ENCODE data around the gene PEX3.

Gene PEX3

DNA sequence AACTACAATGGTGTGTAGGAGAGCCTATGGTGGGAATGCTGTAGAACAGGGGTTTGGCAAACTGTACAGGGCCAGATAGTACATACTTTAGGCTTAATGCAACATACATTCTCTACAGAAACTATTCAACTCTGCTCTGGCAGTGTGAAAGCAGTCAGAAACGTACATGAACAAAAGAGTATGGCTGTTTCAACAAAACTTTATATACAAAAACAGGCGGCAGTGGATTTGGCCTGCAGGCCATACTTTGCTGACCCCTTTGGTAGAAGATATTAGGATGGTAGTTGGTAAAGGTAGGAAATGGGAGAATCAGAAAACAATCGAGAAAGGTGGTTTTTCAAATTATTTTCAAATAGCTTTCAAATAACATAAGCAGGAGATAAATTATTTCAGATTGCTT lies 36.1 kb downstream of the PEX3 start:
- Histone ChIP-seq H3K27me3 (ENCODE audit: insufficient read depth, low read length) (no peaks in the 10 kb centered on the region), H3K9me3 (ENCODE audit: insufficient read depth, low read depth, low read length) (no peaks in the 10 kb centered on the region), H3K27ac (ENCODE audit: low read depth, low read length) (no peak overlapping the region), H3K9ac (ENCODE audit: low read depth, low read length) (no peak overlapping the region), H3K4me1 (ENCODE audit: insufficient read depth, low read length) (no peaks in the 10 kb centered on the region), H3K36me3 (ENCODE audit: insufficient read depth, low read length) (no peaks in the 10 kb centered on the region), H3K4me3 (ENCODE audit: low read length) (no peak overlapping the region)
- 98% methylated on average over 2 of the region's 3 CpGs for WGBS

DNA sequence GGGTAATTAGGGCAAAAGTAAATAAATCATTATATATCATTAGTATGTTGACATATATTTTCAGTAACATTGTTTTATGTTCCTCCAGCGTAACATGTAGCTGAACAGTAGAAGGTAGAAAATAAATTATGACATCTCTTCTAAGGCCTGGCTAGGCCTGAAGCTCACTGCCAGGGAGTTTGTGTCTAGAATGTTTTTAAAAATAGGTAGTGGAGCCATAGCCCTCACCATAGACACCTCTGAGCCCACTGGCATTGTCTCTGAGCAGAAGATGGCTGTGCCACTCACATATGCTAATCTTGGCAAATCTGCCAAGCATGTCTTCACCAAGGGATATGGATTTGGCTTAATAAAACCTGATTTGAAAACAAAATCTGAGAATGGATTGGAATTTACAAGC lies 39.6 kb downstream of the PEX3 start:
- no peaks in the 10 kb centered on the region for H3K27me3 ChIP-seq (ENCODE audit: insufficient read depth, low read length)
- WGBS = 100% methylated on average over 1 of the region's 1 CpG

DNA sequence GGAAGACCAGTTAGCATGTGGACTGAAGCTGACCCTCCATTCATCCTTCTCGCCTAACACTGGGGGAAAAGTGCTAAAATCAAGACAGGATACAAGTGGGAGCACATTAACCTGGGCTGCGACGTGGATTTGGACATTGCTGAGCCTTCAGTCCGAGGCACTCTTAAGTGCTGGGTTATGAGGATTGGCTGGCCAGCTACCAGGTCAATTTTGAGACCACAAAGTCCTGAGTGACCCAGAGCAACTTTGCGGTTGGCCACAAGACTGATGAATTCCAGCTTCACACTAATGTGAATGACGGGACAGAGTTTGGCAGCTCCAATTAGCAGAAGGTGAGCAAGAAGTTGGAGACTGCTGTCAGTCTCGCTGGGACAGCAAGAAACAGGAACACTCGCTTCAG lies 40.2 kb downstream of the PEX3 start:
- Histone ChIP-seq H3K4me3 (ENCODE audit: low read length) (no peak overlapping the region), H3K36me3 (ENCODE audit: insufficient read depth, low read length) (peaks cover 18% of the 10 kb centered on the region), H3K9me3 (ENCODE audit: insufficient read depth, low read depth, low read length) (no peaks in the 10 kb centered on the region), H3K27ac (ENCODE audit: low read depth, low read length) (no peak overlapping the region), H3K9ac (ENCODE audit: low read depth, low read length) (no peak overlapping the region), H3K27me3 (ENCODE audit: insufficient read depth, low read length) (no peaks in the 10 kb centered on the region), H3K4me1 (ENCODE audit: insufficient read depth, low read length) (no peaks in the 10 kb centered on the region)
- 96% methylated on average over 8 of the region's 8 CpGs for whole genome bisulfite sequencing

More for the DNA sequence above, 39.6 kb downstream of the PEX3 start:
- H3K27ac ChIP-seq (ENCODE audit: low read depth, low read length) = no peak overlapping the region
- no peaks in the 10 kb centered on the region for H3K4me1 ChIP-seq (ENCODE audit: insufficient read depth, low read length)
- H3K36me3 ChIP-seq (ENCODE audit: insufficient read depth, low read length) = peaks cover 13% of the 10 kb centered on the region
- H3K4me3 ChIP-seq (ENCODE audit: low read length) = no peak overlapping the region
- no peaks in the 10 kb centered on the region for H3K9me3 ChIP-seq (ENCODE audit: insufficient read depth, low read depth, low read length)
- H3K9ac ChIP-seq (ENCODE audit: low read depth, low read length) = no peak overlapping the region

DNA sequence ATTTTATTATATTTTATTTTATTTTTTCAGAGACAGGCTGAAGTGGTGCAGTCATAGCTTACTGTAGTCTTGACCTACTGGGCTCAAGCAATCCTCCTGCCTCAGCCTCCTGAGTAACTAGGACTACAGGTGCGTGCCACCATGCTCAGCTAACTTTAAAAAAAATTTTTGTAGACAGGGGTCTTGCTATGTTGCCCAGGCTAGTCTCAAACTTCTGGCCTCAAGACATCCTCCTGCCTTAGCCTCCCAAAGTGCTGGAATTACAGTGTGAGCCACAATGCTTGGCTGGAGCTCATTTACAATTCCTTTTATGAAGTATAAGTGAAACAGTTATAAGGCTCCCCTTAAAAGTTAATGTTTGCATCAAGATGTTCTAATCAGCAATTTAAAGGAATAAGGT lies 46.4 kb downstream of the PEX3 start:
- 100% methylated on average over 1 of the region's 1 CpG for WGBS
- peaks cover 74% of the 10 kb centered on the region for H3K36me3 ChIP-seq (ENCODE audit: insufficient read depth, low read length)
- H3K27ac ChIP-seq (ENCODE audit: low read depth, low read length) = no peak overlapping the region

DNA sequence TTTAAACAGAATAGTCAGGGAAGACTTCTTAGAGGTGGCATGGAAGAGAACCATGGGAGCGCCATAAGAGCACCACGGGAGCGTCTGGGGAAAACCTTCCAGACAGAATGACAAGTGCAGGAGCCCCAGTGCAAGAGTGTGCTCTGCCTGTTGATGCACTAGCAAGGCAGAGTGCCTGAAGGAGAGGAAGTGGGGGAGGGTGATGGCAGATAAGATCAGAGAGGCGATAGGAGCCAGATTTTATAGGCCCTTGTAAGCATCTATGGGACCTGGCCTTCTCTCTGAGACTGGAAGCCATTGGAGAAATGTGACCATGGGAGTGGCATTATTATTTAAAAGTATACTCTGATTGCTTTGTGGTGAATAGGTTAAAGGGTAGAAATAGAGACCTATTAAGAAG lies 47.8 kb downstream of the PEX3 start:
- Histone ChIP-seq H3K9me3 (ENCODE audit: insufficient read depth, low read depth, low read length) (no peaks in the 10 kb centered on the region), H3K36me3 (ENCODE audit: insufficient read depth, low read length) (peaks cover 89% of the 10 kb centered on the region), H3K27ac (ENCODE audit: low read depth, low read length) (no peak overlapping the region), H3K4me3 (ENCODE audit: low read length) (no peak overlapping the region), H3K9ac (ENCODE audit: low read depth, low read length) (no peak overlapping the region), H3K27me3 (ENCODE audit: insufficient read depth, low read length) (no peaks in the 10 kb centered on the region), H3K4me1 (ENCODE audit: insufficient read depth, low read length) (no peaks in the 10 kb centered on the region)
- 90% methylated on average over 4 of the region's 4 CpGs for WGBS

More for the DNA sequence above, 46.4 kb downstream of the PEX3 start:
- Histone ChIP-seq H3K4me3 (ENCODE audit: low read length) (no peak overlapping the region), H3K4me1 (ENCODE audit: insufficient read depth, low read length) (no peaks in the 10 kb centered on the region), H3K9ac (ENCODE audit: low read depth, low read length) (no peak overlapping the region), H3K9me3 (ENCODE audit: insufficient read depth, low read depth, low read length) (no peaks in the 10 kb centered on the region), H3K27me3 (ENCODE audit: insufficient read depth, low read length) (no peaks in the 10 kb centered on the region)

DNA sequence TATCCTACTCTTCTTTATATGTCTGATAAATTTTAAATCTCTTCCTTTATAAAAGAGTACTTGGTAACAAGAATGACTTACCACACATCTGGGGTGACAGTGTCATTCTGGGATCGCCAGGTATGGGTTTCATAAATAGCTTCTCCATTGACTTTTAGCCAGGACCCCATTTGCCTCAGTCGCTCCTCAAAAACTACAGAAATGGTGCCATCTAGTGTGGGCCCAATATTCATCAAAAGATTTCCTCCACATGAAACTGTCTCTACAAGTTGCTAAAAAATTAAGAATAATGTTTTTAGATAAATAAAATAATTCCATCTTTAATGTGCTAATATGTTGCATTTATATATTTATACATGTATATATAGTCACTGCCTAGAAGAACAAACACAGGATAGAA lies 51.2 kb downstream of the PEX3 start:
- H3K36me3 ChIP-seq (ENCODE audit: insufficient read depth, low read length) = peaks cover 92% of the 10 kb centered on the region
- no peak overlapping the region for H3K4me3 ChIP-seq (ENCODE audit: low read length)
- no peak overlapping the region for H3K9ac ChIP-seq (ENCODE audit: low read depth, low read length)
- no peaks in the 10 kb centered on the region for H3K4me1 ChIP-seq (ENCODE audit: insufficient read depth, low read length)
- 93% methylated on average over 2 of the region's 2 CpGs for WGBS
- no peaks in the 10 kb centered on the region for H3K27me3 ChIP-seq (ENCODE audit: insufficient read depth, low read length)
- no peaks in the 10 kb centered on the region for H3K9me3 ChIP-seq (ENCODE audit: insufficient read depth, low read depth, low read length)
- no peak overlapping the region for H3K27ac ChIP-seq (ENCODE audit: low read depth, low read length)

DNA sequence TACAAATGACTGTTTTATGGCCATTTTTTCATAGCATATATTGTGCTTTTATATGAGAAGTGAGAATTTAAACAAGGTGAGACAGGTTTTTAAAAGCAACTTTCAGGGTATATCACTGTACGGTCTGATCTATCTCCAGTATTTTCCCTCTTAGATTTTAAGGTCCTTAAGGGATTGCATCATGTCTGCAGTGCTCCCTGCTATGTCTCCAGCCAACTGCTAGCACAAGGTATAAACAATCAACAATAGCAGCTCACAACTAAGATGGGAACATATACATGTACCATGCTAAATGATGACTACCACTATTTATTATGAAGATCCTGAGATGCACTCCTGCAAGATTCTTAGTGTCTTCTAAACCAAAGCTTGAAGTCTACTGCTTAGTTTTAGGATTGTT lies 53.8 kb downstream of the PEX3 start:
- Histone ChIP-seq H3K9me3 (ENCODE audit: insufficient read depth, low read depth, low read length) (no peaks in the 10 kb centered on the region), H3K4me1 (ENCODE audit: insufficient read depth, low read length) (no peaks in the 10 kb centered on the region), H3K36me3 (ENCODE audit: insufficient read depth, low read length) (peaks cover 78% of the 10 kb centered on the region), H3K27me3 (ENCODE audit: insufficient read depth, low read length) (no peaks in the 10 kb centered on the region), H3K27ac (ENCODE audit: low read depth, low read length) (no peak overlapping the region), H3K9ac (ENCODE audit: low read depth, low read length) (no peak overlapping the region), H3K4me3 (ENCODE audit: low read length) (no peak overlapping the region)
- WGBS = 93% methylated on average over 1 of the region's 1 CpG

DNA sequence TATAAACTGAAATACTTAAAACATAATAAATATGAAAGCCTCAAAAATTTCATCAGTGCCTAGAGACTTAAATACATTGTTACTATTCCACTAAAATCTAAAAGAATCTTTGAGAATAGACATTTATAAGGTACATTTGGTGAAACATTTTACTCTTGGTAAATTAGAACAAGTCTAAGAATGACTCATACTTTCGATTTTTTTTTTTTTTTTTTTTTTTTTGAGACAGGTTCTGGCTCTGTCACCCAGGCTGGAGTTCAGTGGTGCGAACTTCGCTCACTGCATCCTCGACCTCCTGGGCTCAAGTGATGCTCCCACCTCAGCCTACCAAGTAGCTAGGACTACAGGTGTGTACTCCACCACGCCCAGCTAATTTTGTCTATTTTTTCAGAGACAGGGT lies 54.5 kb downstream of the PEX3 start:
- Histone ChIP-seq H3K36me3 (ENCODE audit: insufficient read depth, low read length) (peaks cover 71% of the 10 kb centered on the region), H3K9ac (ENCODE audit: low read depth, low read length) (no peak overlapping the region), H3K4me1 (ENCODE audit: insufficient read depth, low read length) (no peaks in the 10 kb centered on the region), H3K4me3 (ENCODE audit: low read length) (no peak overlapping the region), H3K9me3 (ENCODE audit: insufficient read depth, low read depth, low read length) (no peaks in the 10 kb centered on the region), H3K27ac (ENCODE audit: low read depth, low read length) (no peak overlapping the region), H3K27me3 (ENCODE audit: insufficient read depth, low read length) (no peaks in the 10 kb centered on the region)
- WGBS = 97% methylated on average over 5 of the region's 5 CpGs

DNA sequence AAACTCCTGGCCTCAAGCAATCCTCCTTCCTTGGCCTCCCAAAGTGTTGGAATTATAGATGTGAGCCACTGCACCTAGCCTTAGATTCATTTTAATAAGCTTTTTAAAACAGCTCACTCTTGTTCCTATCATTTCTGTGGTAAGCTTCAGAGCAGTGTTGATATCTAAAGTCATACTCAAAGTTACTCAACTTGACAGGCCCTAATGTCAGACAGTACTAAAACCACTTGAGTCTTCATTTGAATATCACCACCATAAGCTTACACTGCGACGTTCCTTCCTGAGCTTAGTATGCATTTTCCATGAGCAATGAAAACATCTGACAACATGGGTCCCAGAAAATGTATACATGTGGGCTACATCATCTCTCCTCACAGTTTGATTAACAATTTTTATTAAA lies 54.9 kb downstream of the PEX3 start:
- H3K27ac ChIP-seq (ENCODE audit: low read depth, low read length) = no peak overlapping the region
- H3K36me3 ChIP-seq (ENCODE audit: insufficient read depth, low read length) = peaks cover 67% of the 10 kb centered on the region
- no peak overlapping the region for H3K4me3 ChIP-seq (ENCODE audit: low read length)
- H3K9me3 ChIP-seq (ENCODE audit: insufficient read depth, low read depth, low read length) = no peaks in the 10 kb centered on the region
- no peaks in the 10 kb centered on the region for H3K4me1 ChIP-seq (ENCODE audit: insufficient read depth, low read length)
- 89% methylated on average over 2 of the region's 2 CpGs for WGBS
- no peak overlapping the region for H3K9ac ChIP-seq (ENCODE audit: low read depth, low read length)
- no peaks in the 10 kb centered on the region for H3K27me3 ChIP-seq (ENCODE audit: insufficient read depth, low read length)

DNA sequence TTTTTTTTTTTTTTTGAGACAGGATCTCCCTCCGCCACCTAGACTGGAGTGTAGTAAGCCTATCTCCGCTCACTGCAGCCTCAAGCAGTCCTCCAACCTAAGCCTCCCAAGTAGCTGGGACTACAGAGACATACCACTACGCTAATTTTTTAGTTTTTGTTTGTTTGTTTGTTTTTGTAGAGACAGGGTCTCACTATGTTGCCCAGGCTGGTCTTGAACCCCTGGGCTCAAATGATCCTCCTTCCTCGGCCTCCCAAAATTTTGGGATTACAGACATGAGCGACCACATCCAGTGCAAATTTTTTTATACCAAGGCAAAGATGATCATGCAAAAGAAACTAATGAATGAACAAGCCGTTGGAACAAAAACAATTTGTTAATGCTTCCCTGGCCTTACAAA lies 55.6 kb downstream of the PEX3 start:
- Histone ChIP-seq H3K9ac (ENCODE audit: low read depth, low read length) (no peak overlapping the region), H3K4me3 (ENCODE audit: low read length) (no peak overlapping the region), H3K4me1 (ENCODE audit: insufficient read depth, low read length) (no peaks in the 10 kb centered on the region), H3K27ac (ENCODE audit: low read depth, low read length) (no peak overlapping the region), H3K27me3 (ENCODE audit: insufficient read depth, low read length) (no peaks in the 10 kb centered on the region), H3K9me3 (ENCODE audit: insufficient read depth, low read depth, low read length) (no peaks in the 10 kb centered on the region), H3K36me3 (ENCODE audit: insufficient read depth, low read length) (peaks cover 61% of the 10 kb centered on the region)
- WGBS = 98% methylated on average over 6 of the region's 6 CpGs

DNA sequence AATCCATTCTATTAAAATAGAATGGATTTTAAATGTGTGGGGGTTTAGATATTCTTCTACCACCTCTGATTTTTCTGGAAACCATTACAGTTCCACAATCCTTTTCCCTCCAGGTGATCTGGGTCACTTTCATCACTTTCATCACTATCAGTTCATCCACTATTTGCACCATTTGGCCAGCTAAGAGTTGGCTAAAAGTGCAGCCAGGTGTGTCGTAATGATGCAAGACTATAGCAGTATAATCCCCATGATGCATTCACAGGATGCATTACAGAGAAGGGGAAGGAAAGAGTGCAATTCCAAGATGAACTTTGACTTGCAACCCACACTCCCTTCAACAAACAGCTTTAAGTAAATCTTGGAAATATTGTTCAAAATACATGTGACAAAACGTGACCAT lies 56.0 kb downstream of the PEX3 start:
- Histone ChIP-seq H3K4me1 (ENCODE audit: insufficient read depth, low read length) (0 out of 2 replicates have a peak, but pooled peaks cover under 1% of the 10 kb centered on the region), H3K9me3 (ENCODE audit: insufficient read depth, low read depth, low read length) (no peaks in the 10 kb centered on the region), H3K27me3 (ENCODE audit: insufficient read depth, low read length) (no peaks in the 10 kb centered on the region), H3K9ac (ENCODE audit: low read depth, low read length) (no peak overlapping the region), H3K27ac (ENCODE audit: low read depth, low read length) (no peak overlapping the region), H3K36me3 (ENCODE audit: insufficient read depth, low read length) (peaks cover 57% of the 10 kb centered on the region), H3K4me3 (ENCODE audit: low read length) (no peak overlapping the region)
- 93% methylated on average over 2 of the region's 2 CpGs for WGBS

DNA sequence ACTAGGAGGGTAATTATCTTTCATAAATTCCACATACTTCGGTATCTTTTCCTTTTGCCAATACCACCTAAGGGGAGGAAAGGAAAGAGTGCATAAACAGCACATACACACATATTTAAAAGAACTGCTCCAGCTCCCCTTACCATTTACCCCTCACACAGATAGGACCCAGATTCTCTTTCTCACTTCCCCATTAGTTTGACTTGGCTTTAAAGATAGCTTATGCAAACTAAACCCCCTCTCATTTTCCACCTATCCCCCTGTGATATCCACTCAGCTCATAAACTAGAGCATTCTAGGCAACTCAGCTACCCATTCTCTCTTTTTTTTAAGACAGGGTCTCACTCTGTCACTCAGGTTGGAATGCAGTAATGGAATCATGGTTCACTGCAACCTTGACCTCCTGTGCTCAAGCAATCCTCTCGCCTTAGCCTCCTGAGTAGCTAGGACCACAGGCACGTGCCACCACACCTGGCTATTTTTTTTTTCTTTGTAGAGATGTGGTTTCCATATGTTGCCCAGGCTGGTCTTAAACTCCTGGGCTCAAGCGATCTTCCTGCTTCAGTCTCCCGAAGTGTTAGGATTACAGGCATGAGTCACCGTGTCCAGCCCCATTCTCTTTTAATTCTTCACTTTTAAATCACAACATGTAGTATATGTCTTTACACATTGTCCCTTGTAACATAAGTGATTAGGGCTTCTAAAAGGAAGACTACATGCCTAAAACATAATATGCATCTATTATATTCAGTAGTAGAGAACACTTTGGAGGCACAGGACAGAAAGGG lies 56.9 kb downstream of the PEX3 start:
- Histone ChIP-seq H3K4me3 (ENCODE audit: low read length) (no peak overlapping the region), H3K36me3 (ENCODE audit: insufficient read depth, low read length) (peaks cover 47% of the 10 kb centered on the region), H3K4me1 (ENCODE audit: insufficient read depth, low read length) (0 out of 2 replicates have a peak, but pooled peaks cover 5% of the 10 kb centered on the region), H3K27me3 (ENCODE audit: insufficient read depth, low read length) (no peaks in the 10 kb centered on the region), H3K9me3 (ENCODE audit: insufficient read depth, low read depth, low read length) (no peaks in the 10 kb centered on the region), H3K27ac (ENCODE audit: low read depth, low read length) (no peak overlapping the region), H3K9ac (ENCODE audit: low read depth, low read length) (no peak overlapping the region)
- WGBS = 96% methylated on average over 6 of the region's 6 CpGs

All from HUES64 (cell line).